Stimulated activated CD8-positive, alpha-beta memory T cell treated with anti-CD3 and anti-CD28 coated beads, Interleukin-2, amount 100 ng/mL, for 1 hour (primary cell): ENCODE results near the gene PLP2.

Source experiments
- DNase-seq, 2 donors: peaks; one replicate each; pipeline ENCODE4 v3.0.0-alpha.2; 2020; ENCODE audit warnings: low read depth in 2 of 2

Gene PLP2

GRCh38 chrX:49186125-49187027 is 14.7 kb downstream of the PLP2 start, which contains the start of gene PRICKLE3:
Gene PRICKLE3 (minus strand): TSS chrX:49186373. CDS start chrX:49186297, 76 bp downstream.
- peak; percentile 29 to 58 for DNase-seq

DNA sequence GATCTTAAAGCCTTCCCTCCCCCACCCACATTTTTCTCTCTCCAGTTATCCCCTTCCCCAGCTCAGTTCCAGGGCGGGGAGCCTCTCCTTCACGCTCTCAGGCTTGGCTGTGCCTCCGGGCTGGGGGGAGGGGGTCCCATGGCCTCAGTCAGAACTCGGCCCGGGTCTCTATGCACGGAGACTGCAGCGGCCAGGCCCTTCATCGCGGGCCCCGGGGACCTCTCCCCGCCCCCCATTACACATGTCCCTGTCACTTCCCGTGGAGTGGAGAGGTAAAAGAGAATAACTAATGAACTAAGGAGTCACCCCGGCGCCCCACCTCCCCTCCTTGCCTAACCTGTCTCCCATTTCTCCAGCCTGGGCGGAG is 15.3 kb downstream of the PLP2 start:
- DNase-seq = no peak

DNA sequence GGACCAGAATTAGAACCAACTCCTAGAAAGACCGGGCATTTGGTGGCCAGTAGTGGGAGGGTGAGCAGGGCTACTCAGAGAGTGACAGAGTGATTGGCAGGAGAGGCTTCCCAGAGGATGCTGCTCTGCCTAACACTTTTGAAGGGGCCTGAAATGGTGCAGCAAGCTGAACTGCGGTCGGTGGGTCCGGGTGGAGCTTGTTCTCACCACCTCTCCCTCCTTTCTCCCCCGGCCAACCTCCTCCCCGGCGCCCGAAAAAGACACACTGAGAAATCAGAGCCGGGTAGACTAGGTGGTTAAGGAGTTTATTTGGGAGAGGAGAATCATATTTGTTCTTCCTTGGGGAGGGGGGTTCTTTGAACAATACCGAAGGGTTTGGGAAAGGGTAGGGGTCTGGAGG is 15.8 kb downstream of the PLP2 start:
- no peak for DNase-seq

DNA sequence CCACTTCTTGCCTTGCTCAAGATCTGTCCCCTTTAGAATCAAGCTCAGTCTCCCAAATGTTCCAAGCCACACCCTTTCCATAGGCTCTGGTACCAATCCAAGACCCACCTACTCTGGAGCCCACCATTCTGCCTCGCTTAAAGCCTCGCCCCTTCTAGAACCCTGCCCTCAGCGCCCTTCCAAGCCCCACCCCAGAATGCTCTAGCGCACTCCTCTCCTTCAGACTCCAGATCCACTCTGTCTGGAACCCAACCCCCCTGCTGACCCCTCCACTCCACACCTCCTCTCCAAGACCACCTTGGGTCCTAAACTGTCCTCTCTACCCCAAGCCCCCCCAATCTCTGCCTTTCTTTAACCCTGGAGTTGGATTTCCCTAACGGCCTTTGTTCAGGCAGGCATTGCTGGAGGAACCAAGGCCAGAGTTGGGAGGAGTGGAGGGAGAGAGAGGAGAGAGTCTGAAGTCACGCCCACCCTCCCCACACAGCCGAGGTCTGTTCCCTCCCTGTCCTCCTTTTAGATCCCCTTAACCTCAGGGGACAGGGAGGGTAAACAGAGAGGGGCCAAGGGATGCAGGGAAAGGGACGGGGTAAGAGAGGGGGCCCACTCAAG is 16.9 kb downstream of the PLP2 start:
- DNase-seq = no peak

- DNase-seq = no peak
These were observed 17.9 kb downstream of the PLP2 start for GRCh38 chrX:49189606-49190005.

DNA sequence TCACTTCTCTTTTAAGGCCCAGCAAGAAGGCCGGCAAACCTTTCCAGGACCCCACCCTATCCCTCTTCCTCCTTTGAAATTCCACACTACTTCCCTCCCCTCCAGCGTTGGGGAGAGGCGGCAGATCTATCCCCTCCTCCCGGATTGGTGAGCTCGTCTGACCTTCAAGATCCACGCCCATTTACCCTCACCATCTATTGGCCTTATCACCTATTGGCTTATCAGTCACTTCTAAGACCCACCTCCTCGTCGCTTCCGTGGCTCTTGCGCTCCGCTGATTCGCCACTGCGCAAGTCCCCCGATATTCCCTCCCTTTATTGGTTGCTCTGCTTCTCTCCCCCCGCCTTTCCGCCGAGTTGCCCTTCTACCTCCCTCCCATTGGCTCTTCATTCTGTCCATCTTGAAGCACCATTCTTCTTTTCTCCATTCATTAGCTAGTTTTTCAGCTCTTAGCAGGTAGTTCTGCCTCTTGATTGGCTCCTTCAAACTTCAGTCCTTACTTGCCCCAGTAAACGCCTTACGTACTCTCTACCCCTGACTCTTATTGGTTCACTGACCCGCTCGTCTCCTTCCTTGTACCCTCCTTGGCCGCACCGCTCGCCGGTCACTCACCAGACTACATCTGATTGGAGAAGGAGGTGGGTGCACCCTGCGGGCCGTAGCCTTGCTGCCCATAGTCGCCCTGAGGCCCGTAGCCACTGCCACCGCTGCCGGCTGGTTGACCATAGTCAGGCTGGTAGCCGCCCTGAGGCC is 19.3 kb downstream of the PLP2 start:
- DNase-seq = peak; percentile 47 to 63

- no peak for DNase-seq
These were observed 19.9 kb downstream of the PLP2 start for GRCh38 chrX:49191574-49192011.

DNA sequence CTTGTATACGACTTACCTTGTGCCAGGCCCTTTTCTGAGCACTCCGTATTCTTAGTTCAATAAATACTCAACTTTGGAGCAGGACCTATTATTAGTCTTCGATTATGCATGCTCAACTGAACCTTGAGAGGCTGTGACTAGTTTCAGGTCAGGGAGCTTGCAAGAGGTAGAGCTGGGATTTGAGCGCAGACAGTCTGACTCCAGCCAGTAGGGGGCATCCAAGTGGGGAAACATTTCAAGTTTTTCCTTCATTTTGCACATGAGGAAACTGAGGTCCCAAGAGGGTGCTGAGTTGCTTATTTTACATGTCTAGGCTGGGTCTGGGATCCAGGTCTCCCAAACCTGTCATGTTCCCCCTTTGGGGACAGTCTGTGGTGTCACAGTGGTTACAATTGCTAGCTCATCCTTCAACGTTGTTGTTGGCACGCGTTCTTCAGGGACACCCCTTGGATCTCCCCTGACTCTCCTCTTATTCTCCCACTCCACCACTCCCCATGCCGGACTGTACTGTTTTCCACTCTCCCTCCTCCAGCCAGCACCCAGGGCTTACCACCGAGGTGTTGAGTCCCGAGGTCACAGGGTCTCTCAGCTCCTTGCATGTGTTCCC is 21.1 kb downstream of the PLP2 start:
- no peak for DNase-seq

DNA sequence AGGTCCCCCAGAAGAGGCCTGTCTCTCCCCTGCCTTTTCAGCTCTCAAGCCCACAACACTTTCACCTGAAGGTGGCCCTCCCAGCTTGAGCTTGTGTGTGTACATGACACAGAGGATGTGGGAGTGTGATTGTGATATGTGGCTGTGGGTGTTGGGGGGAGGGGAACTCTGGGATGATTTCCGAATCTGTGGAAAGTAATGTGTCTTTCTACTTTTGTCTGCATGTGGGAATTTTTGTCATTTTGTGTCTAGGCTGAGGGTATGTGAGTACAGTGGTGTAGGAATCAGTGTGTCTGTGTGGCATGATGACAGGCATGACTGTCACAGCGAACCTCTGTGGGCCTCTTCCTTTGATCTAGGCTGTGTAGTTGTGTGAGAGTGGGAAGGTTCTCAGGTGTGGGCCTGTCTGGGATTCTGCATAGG is 21.9 kb downstream of the PLP2 start:
- no peak for DNase-seq

DNA sequence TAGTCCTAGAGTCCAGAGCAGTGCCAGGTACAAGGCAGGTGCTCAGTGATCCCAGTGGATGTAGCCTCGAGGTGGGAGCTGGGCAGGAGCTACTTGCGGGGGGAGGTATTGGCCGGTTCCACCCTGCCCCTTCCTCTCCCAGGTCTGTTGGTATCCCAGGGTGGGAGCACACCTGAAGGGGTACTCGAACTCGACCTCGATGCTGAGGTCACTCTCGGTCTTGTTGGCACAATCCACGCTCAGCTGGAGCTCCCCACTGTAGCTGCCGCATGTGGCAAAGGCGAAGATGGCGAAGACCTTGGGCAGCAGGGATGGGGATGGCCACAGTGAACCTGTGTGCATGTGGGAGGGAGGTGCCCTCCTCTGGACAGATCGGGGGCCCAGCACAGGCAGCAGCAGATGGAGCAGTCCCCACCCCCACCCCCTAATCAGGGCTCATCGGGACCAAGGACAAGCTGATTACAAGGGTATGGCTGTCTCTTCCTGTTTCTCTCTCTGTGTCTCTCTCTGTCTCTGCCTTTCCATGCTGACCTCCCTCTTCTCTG is 25.9 kb downstream of the PLP2 start:
- no peak for DNase-seq

GRCh38 chrX:49198540-49199314 is 27.0 kb downstream of the PLP2 start:
- DNase-seq = no peak

DNA sequence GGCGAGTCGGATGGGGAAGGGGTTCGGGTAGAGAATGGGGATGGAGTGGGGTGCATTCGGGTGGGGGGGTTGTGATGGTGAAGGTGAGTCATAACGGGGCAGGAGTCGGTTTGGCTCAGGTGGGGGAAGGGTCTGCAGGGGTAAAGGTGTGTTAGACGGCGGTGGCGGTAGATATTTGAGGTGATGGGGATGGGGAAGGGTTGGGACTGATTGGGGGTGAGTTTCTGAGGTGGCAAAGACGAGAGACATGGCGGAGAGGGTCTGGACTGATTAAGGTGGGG is 27.6 kb downstream of the PLP2 start:
- no peak for DNase-seq

- DNase-seq = peak; percentile 67 to 79
These were observed 28.4 kb downstream of the PLP2 start, which contains the start of gene SYP for GRCh38 chrX:49199906-49200771. Gene SYP (minus strand): TSS chrX:49200193. CDS start chrX:49200186, 7 bp downstream.

GRCh38 chrX:49202022-49202421 is 30.3 kb downstream of the PLP2 start:
- no peak for DNase-seq

DNA sequence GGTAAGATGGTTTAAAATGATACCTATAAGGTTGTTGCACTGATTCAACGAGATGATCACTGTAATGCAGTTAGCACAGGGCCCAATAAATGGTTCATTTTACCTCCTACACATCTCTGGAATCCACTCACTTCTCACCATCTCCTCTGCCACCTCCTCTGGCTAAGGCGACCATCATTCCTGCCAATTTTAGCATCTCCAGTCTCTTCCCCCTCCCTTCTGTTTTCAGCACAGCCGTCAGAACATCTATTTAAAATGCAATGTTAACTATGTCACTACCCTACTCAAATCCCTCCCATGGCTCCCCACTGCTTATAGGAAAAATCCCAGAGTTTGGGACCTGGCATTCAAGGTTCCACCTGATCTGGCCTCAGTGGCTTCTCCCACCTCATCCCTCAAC is 31.8 kb downstream of the PLP2 start:
- no peak for DNase-seq

- DNase-seq = no peak
These were observed 32.3 kb downstream of the PLP2 start for GRCh38 chrX:49204017-49204416.

DNA sequence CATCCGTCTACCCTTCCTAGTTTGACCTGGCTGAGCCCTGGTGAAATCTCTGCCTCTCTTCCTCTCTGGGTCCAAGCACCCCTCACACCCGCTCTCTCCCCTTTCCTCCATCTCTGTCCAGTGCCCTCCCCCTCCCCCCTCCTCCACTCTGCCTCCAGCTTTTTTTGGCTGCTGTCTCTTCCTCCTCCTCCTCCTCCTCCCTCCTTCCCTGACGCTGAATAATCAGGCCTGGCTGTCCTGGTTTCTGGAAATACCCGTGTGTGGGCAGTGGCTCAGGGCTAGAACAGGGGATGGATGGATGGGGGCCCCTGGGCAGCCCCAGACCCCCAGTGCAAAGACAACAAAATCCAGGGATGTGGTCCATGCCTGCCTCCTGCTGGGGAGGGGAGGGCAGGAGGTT is 33.0 kb downstream of the PLP2 start:
- DNase-seq = no peak

DNA sequence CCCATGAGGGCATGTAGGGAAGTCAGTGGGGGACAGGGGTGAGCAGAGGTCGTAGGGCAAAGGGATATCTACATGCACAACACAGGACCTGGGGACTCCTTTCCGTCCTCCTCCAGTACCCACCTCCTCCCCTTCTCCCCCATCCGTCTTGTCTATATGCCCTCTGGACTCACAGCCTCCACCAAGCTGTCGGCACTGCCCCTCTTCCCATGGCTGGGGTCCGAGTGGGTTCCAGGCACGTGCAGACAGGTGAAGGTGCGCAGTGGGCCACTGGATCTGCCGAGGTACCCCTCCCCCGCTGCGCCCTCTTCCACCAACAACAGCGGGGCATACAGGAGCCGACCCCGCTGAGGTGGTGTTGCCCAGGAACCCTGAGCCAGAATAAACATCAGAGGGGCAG is 33.7 kb downstream of the PLP2 start:
- DNase-seq = no peak

- DNase-seq = no peak
These were observed 34.8 kb downstream of the PLP2 start for GRCh38 chrX:49206543-49206942.

GRCh38 chrX:49208399-49208798 is 36.7 kb downstream of the PLP2 start:
- no peak for DNase-seq
